WTC11 (cell line): Measurements from ENCODE around the gene PRELID3B. TPM values are rescaled to one million over a fixed set of nuclear protein-coding genes. Genes with fewer than 3 reads are reported as not detected.

Source experiments
- AFF4 ChIP-seq: sonication (generic); formaldehyde crosslinking; IDR thresholded peaks from 2 replicates; pipeline ENCODE4 v1.8.1; 2023; ENCODE audit warnings: mild to moderate bottlenecking, missing genetic modification reagents, borderline replicate concordance
- CBFB ChIP-seq: sonication (generic); formaldehyde crosslinking; IDR thresholded peaks from 2 replicates; pipeline ENCODE4 v1.8.1; 2022; ENCODE audit warnings: mild to moderate bottlenecking, low read depth, missing genetic modification reagents
- FOXJ3 ChIP-seq: sonication (generic); formaldehyde crosslinking; IDR thresholded peaks from 2 replicates; pipeline ENCODE4 v1.9.0; 2021; ENCODE audit warnings: missing genetic modification reagents, mild to moderate bottlenecking, borderline replicate concordance
- GTF2I ChIP-seq: fragments of 250-450 bp; sonication (Bioruptor Pico); conservative IDR thresholded peaks from 2 replicates; pipeline ENCODE4 v1.4.0; 2021; ENCODE audit warnings: mild to moderate bottlenecking
- IRF2 ChIP-seq: sonication (generic); formaldehyde crosslinking; IDR thresholded peaks from 2 replicates; pipeline ENCODE4 v1.8.0; 2022; ENCODE audit warnings: low read depth, missing genetic modification reagents, borderline replicate concordance
- MYBL2 ChIP-seq: sonication (generic); formaldehyde crosslinking; IDR thresholded peaks from 2 replicates; pipeline ENCODE4 v1.8.1; 2023; ENCODE audit warnings: mild to moderate bottlenecking, moderate library complexity, missing genetic modification reagents
- NFE2L1 ChIP-seq: sonication (generic); formaldehyde crosslinking; IDR thresholded peaks from 2 replicates; pipeline ENCODE4 v1.8.1; 2023; ENCODE audit warnings: missing genetic modification reagents
- NR2C2 ChIP-seq: sonication (generic); formaldehyde crosslinking; IDR thresholded peaks from 2 replicates; pipeline ENCODE4 v1.8.0; 2022; ENCODE audit warnings: mild to moderate bottlenecking, missing genetic modification reagents
- PRDM15 ChIP-seq: sonication (generic); formaldehyde crosslinking; IDR thresholded peaks from 2 replicates; pipeline ENCODE4 v1.8.0; 2022; ENCODE audit warnings: missing genetic modification reagents
- SP1 ChIP-seq: sonication (generic); formaldehyde crosslinking; conservative IDR thresholded peaks from 2 replicates; pipeline ENCODE4 v1.8.1; 2022; ENCODE audit warnings: missing genetic modification reagents
- TCF7 ChIP-seq: sonication (generic); formaldehyde crosslinking; IDR thresholded peaks from 2 replicates; pipeline ENCODE4 v1.8.0; 2022; ENCODE audit warnings: mild to moderate bottlenecking, low read depth, missing genetic modification reagents, moderate library complexity
- TP53 ChIP-seq: sonication (generic); formaldehyde crosslinking; IDR thresholded peaks from 2 replicates; pipeline ENCODE4 v1.8.1; 2023; ENCODE audit warnings: mild to moderate bottlenecking, missing genetic modification reagents
- USF1 ChIP-seq: sonication (generic); formaldehyde crosslinking; IDR thresholded peaks from 2 replicates; pipeline ENCODE4 v1.8.0; 2022; ENCODE audit warnings: mild to moderate bottlenecking, missing genetic modification reagents
- ZNF232 ChIP-seq: sonication (generic); formaldehyde crosslinking; IDR thresholded peaks from 2 replicates; pipeline ENCODE4 v1.8.0; 2022; ENCODE audit warnings: mild to moderate bottlenecking, missing genetic modification reagents
- ZNF263 ChIP-seq: sonication (generic); formaldehyde crosslinking; IDR thresholded peaks from 2 replicates; pipeline ENCODE4 v1.8.1; 2022; ENCODE audit warnings: low read depth, mild to moderate bottlenecking, moderate library complexity, missing genetic modification reagents
- total RNA-seq: library from RNA; stranded (reverse); gene quantifications from 3 replicates; pipeline ENCODE4 v1.2.3, GENCODE V29; 2021
- TF ChIP-seq, protein P1 (sequence below): sonication (generic); formaldehyde crosslinking; IDR thresholded peaks from 2 replicates; pipeline ENCODE4 v1.8.1; 2023; ENCODE audit warnings: mild to moderate bottlenecking, moderate library complexity, missing genetic modification reagents
- TF ChIP-seq, protein P2 (sequence below): fragments of 250-450 bp; sonication (Bioruptor Pico); IDR thresholded peaks from 2 replicates; pipeline ENCODE4 v2.1.2; 2022; ENCODE audit warnings: mild to moderate bottlenecking, moderate library complexity

PRELID3B gene
- total RNA-seq, 1 experiment from 2014 or later, result 46.9 TPM

DNA sequence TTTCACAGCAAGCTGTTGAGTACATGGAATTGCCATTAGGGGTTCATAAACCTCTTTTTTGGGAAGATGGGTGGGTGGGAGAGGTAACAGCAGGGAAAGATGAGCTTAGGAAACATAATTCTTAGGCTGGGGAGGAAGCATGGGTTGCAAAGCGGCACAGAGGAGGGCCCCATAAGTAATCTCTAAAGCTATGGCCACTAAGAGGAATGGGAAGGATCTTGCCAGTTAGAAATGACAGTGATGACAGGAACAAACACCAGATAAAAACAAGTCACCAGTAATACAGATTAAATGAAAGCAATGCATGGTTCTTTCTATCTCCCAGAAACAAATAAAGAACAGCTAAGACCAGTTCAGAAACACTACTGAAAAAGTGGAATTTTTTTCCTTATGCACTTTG, 31.0 kb upstream of the PRELID3B start (continued):
- TF ChIP-seq, protein P1, sequence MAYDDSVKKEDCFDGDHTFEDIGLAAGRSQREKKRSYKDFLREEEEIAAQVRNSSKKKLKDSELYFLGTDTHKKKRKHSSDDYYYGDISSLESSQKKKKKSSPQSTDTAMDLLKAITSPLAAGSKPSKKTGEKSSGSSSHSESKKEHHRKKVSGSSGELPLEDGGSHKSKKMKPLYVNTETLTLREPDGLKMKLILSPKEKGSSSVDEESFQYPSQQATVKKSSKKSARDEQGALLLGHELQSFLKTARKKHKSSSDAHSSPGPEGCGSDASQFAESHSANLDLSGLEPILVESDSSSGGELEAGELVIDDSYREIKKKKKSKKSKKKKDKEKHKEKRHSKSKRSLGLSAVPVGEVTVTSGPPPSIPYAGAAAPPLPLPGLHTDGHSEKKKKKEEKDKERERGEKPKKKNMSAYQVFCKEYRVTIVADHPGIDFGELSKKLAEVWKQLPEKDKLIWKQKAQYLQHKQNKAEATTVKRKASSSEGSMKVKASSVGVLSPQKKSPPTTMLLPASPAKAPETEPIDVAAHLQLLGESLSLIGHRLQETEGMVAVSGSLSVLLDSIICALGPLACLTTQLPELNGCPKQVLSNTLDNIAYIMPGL (CRISPR knock-in tag), result no peak
- TF ChIP-seq SP1 (CRISPR knock-in tag) (no peak), CBFB (CRISPR knock-in tag) (no peak), GTF2I (CRISPR knock-in tag) (no peak), AFF4 (CRISPR knock-in tag) (no peak), IRF2 (CRISPR knock-in tag) (no peak), PRDM15 (CRISPR knock-in tag) (no peak), TCF7 (CRISPR knock-in tag) (no peak), TP53 (CRISPR knock-in tag) (no peak), ZNF263 (CRISPR knock-in tag) (no peak), NFE2L1 (CRISPR knock-in tag) (no peak), NR2C2 (no peak), FOXJ3 (CRISPR knock-in tag) (no peak), USF1 (CRISPR knock-in tag) (no peak), MYBL2 (CRISPR knock-in tag) (no peak), ZNF232 (CRISPR knock-in tag) (no peak)
- TF ChIP-seq, protein P2, sequence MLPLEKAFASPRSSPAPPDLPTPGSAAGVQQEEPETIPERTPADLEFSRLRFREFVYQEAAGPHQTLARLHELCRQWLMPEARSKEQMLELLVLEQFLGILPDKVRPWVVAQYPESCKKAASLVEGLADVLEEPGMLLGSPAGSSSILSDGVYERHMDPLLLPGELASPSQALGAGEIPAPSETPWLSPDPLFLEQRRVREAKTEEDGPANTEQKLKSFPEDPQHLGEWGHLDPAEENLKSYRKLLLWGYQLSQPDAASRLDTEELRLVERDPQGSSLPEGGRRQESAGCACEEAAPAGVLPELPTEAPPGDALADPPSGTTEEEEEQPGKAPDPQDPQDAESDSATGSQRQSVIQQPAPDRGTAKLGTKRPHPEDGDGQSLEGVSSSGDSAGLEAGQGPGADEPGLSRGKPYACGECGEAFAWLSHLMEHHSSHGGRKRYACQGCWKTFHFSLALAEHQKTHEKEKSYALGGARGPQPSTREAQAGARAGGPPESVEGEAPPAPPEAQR (CRISPR knock-in tag), result no peak
- TF ChIP-seq, all 79 proteins: peak for 0
